IPS-18a (cell line): ENCODE results near the gene STPG3.

Experiments
- H3K27ac ChIP-seq: one replicate; pipeline ENCODE4 v1.5.1; 2013; ENCODE audit warnings: low read length
- H3K27me3 ChIP-seq: one replicate; pipeline ENCODE4 v1.6.1; 2013; ENCODE audit warnings: mild to moderate bottlenecking, low read length; ENCODE audit not compliant: control insufficient read depth, insufficient read depth
- H3K36me3 ChIP-seq: one replicate; pipeline ENCODE4 v1.6.1; 2013; ENCODE audit warnings: low read depth, low read length; ENCODE audit not compliant: control insufficient read depth
- H3K4me1 ChIP-seq: one replicate; pipeline ENCODE4 v1.6.1; 2013; ENCODE audit warnings: low read depth, low read length; ENCODE audit not compliant: control insufficient read depth
- H3K4me3 ChIP-seq: one replicate; pipeline ENCODE4 v1.5.1; 2013; ENCODE audit warnings: low read length
- H3K9ac ChIP-seq: one replicate; pipeline ENCODE4 v1.6.1; 2013; ENCODE audit warnings: mild to moderate bottlenecking, low read length, moderate library complexity
- H3K9me3 ChIP-seq: one replicate; pipeline ENCODE4 v1.6.1; 2013; ENCODE audit warnings: low read depth, low read length; ENCODE audit not compliant: control insufficient read depth

The STPG3 gene

GRCh38 chr9:137223078-137223970 lies 27.8 kb upstream of the STPG3 start:
- Histone ChIP-seq H3K9me3 (no peaks in the 10 kb centered on the region), H3K4me1 (no peaks in the 10 kb centered on the region), H3K9ac (peak overlapping the region; percentile 61), H3K36me3 (no peaks in the 10 kb centered on the region), H3K4me3 (peak overlapping the region; percentile 75), H3K27me3 (peaks cover 8% of the 10 kb centered on the region), H3K27ac (no peak overlapping the region)

GRCh38 chr9:137224830-137225694 lies 26.0 kb upstream of the STPG3 start, which contains the start of gene CYSRT1:
Gene CYSRT1, plus strand, starts transcription at chr9:137225174. Its CDS starts 448 bp downstream, at chr9:137225622.
- Histone ChIP-seq H3K27ac (no peak within 1 kb of the TSS), H3K4me1 (no peaks in the 10 kb centered on the region), H3K4me3 (peak within 1 kb of the TSS; percentile 75), H3K9me3 (no peaks in the 10 kb centered on the region), H3K9ac (peak within 1 kb of the TSS; percentile 61), H3K36me3 (no peaks in the 10 kb centered on the region), H3K27me3 (peaks cover 8% of the 10 kb centered on the region)

GRCh38 chr9:137225699-137226331 lies 25.3 kb upstream of the STPG3 start:
- Histone ChIP-seq H3K9ac (no peak overlapping the region), H3K27ac (no peak overlapping the region), H3K4me3 (no peak overlapping the region)

GRCh38 chr9:137226338-137227053 lies 24.6 kb upstream of the STPG3 start:
- Histone ChIP-seq H3K4me1 (no peaks in the 10 kb centered on the region), H3K27me3 (peaks cover 8% of the 10 kb centered on the region), H3K9me3 (no peaks in the 10 kb centered on the region), H3K9ac (no peak overlapping the region), H3K36me3 (no peaks in the 10 kb centered on the region), H3K27ac (no peak overlapping the region), H3K4me3 (no peak overlapping the region)

More at GRCh38 chr9:137225699-137226331, 25.3 kb upstream of the STPG3 start:
- no peaks in the 10 kb centered on the region for H3K36me3 ChIP-seq
- peaks cover 8% of the 10 kb centered on the region for H3K27me3 ChIP-seq
- no peaks in the 10 kb centered on the region for H3K9me3 ChIP-seq
- H3K4me1 ChIP-seq: no peaks in the 10 kb centered on the region

- Histone ChIP-seq H3K4me3 (no peak within 1 kb of the TSS), H3K27me3 (peaks cover 8% of the 10 kb centered on the region), H3K9ac (no peak within 1 kb of the TSS), H3K4me1 (no peaks in the 10 kb centered on the region), H3K27ac (no peak within 1 kb of the TSS), H3K36me3 (no peaks in the 10 kb centered on the region), H3K9me3 (no peaks in the 10 kb centered on the region)
Observed at GRCh38 chr9:137227054-137227852, 23.8 kb upstream of the STPG3 start, which contains the start of gene RNF224. Gene RNF224, plus strand, starts transcription at chr9:137227502. Its CDS starts 834 bp downstream, at chr9:137228336.

GRCh38 chr9:137227853-137228505 lies 23.1 kb upstream of the STPG3 start:
- no peak overlapping the region for H3K9ac ChIP-seq
- no peaks in the 10 kb centered on the region for H3K9me3 ChIP-seq
- no peak overlapping the region for H3K27ac ChIP-seq
- H3K36me3 ChIP-seq: no peaks in the 10 kb centered on the region
- no peaks in the 10 kb centered on the region for H3K4me1 ChIP-seq
- H3K27me3 ChIP-seq: peaks cover 1% of the 10 kb centered on the region
- no peak overlapping the region for H3K4me3 ChIP-seq

GRCh38 chr9:137228506-137228967 lies 22.5 kb upstream of the STPG3 start:
- H3K36me3 ChIP-seq: no peaks in the 10 kb centered on the region
- no peak overlapping the region for H3K4me3 ChIP-seq
- H3K9me3 ChIP-seq: no peaks in the 10 kb centered on the region
- no peaks in the 10 kb centered on the region for H3K4me1 ChIP-seq
- no peak overlapping the region for H3K9ac ChIP-seq
- H3K27ac ChIP-seq: no peak overlapping the region
- no peaks in the 10 kb centered on the region for H3K27me3 ChIP-seq

- Histone ChIP-seq H3K4me3 (no peak overlapping the region), H3K27ac (no peak overlapping the region), H3K27me3 (no peaks in the 10 kb centered on the region), H3K9me3 (no peaks in the 10 kb centered on the region), H3K9ac (no peak overlapping the region), H3K4me1 (no peaks in the 10 kb centered on the region), H3K36me3 (no peaks in the 10 kb centered on the region)
Observed at GRCh38 chr9:137228968-137229896, 21.9 kb upstream of the STPG3 start.

- Histone ChIP-seq H3K9ac (no peak overlapping the region), H3K27ac (no peak overlapping the region), H3K4me1 (no peaks in the 10 kb centered on the region), H3K27me3 (no peaks in the 10 kb centered on the region), H3K9me3 (no peaks in the 10 kb centered on the region), H3K36me3 (no peaks in the 10 kb centered on the region), H3K4me3 (no peak overlapping the region)
Observed at GRCh38 chr9:137229903-137230704, 21.0 kb upstream of the STPG3 start.
